Measurements from ENCODE around the gene RXRA. TPM values are rescaled to one million over a fixed set of nuclear protein-coding genes. Genes with fewer than 3 reads are reported as not detected.

Gene RXRA
- polyA plus RNA-seq, 1 experiment: 12.0 TPM

DNA sequence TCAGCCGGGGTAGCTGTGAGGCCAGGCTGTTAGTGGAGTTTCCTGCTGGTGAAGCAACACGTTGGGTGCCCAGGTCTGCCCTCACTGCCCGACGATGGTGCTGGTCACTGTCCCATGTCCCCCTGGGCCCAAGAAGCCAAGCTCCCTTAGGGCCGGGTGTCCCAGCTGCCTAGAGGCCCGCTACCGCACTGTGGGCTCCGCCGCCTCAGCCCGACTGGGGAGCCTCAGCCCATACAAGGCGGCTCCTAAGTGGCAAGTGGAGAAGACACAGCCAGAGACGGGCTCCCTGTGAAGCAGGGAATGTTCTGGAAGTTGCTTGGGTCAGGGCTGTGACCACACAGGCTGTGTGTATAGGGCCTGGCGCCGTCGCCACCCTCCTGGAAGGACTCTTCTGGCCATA, 96.9 kb downstream of the RXRA start:
- DNase-seq (ENCODE audit: low read depth): no peak
- ChIA-PET CTCF (no interaction called here), POLR2A (no interaction called here)
- TF ChIP-seq, protein P1, sequence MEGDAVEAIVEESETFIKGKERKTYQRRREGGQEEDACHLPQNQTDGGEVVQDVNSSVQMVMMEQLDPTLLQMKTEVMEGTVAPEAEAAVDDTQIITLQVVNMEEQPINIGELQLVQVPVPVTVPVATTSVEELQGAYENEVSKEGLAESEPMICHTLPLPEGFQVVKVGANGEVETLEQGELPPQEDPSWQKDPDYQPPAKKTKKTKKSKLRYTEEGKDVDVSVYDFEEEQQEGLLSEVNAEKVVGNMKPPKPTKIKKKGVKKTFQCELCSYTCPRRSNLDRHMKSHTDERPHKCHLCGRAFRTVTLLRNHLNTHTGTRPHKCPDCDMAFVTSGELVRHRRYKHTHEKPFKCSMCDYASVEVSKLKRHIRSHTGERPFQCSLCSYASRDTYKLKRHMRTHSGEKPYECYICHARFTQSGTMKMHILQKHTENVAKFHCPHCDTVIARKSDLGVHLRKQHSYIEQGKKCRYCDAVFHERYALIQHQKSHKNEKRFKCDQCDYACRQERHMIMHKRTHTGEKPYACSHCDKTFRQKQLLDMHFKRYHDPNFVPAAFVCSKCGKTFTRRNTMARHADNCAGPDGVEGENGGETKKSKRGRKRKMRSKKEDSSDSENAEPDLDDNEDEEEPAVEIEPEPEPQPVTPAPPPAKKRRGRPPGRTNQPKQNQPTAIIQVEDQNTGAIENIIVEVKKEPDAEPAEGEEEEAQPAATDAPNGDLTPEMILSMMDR (IDR thresholded peaks at IDR 0.05; ENCODE audit: insufficient read depth, low read depth, low read length): no peak
- H3K36me3 ChIP-seq (ENCODE audit: control insufficient read depth, insufficient read depth, low read length): peaks cover 22% of the 10 kb centered on the region
- no peak overlapping the region for H3K4me3 ChIP-seq (ENCODE audit: low read depth, low read length)
- H3K27me3 ChIP-seq (ENCODE audit: control insufficient read depth, insufficient read depth, low read length): no peaks in the 10 kb centered on the region

DNA sequence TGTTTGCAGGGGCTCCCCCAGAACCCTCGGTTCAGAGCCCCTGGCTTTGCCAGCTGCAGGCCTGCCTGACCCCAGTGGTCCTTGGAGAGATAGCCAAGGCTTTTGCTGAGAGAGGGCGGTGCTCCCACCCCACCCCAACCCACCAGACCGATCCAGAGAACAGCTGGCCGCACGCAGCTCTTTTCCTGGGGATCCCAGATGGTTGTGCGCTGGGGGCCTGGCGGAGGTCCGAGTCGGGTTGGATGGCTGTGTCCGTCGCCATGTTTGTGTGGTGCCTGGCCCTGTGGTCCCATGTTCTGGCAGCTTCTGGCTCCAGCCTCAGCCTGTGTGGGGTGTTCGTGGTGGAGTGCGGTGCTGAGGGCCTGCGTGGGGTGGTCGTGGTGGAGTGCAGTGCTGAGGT, 97.5 kb downstream of the RXRA start:
- ChIA-PET POLR2A (no interaction called here), CTCF (no interaction called here)
- no peak overlapping the region for H3K4me3 ChIP-seq (ENCODE audit: low read depth, low read length)
- DNase-seq (ENCODE audit: low read depth): no peak
- H3K27me3 ChIP-seq (ENCODE audit: control insufficient read depth, insufficient read depth, low read length): no peaks in the 10 kb centered on the region
- TF ChIP-seq, protein P1 (IDR thresholded peaks at IDR 0.05; ENCODE audit: insufficient read depth, low read depth, low read length): no peak
- H3K36me3 ChIP-seq (ENCODE audit: control insufficient read depth, insufficient read depth, low read length): peaks cover 22% of the 10 kb centered on the region

- no peak for DNase-seq (ENCODE audit: low read depth)
- TF ChIP-seq, protein P1 (IDR thresholded peaks at IDR 0.05; ENCODE audit: insufficient read depth, low read depth, low read length): no peak
- H3K36me3 ChIP-seq (ENCODE audit: control insufficient read depth, insufficient read depth, low read length): peaks cover 29% of the 10 kb centered on the region
- H3K4me3 ChIP-seq (ENCODE audit: low read depth, low read length): no peak overlapping the region
- ChIA-PET CTCF (no interaction called here), POLR2A (no interaction called here)
- no peaks in the 10 kb centered on the region for H3K27me3 ChIP-seq (ENCODE audit: control insufficient read depth, insufficient read depth, low read length)
Observed at GRCh38 chr9:134424818-134425217, 98.6 kb downstream of the RXRA start.

- DNase-seq (ENCODE audit: low read depth): no peak
- CTCF ChIA-PET: no interaction called here
- Histone ChIP-seq H3K36me3 (ENCODE audit: control insufficient read depth, insufficient read depth, low read length) (peaks cover 33% of the 10 kb centered on the region), H3K4me3 (ENCODE audit: low read depth, low read length) (no peak overlapping the region), H3K27me3 (ENCODE audit: control insufficient read depth, insufficient read depth, low read length) (no peaks in the 10 kb centered on the region)
- POLR2A ChIA-PET: no interaction called here
- TF ChIP-seq, protein P1 (IDR thresholded peaks at IDR 0.05; ENCODE audit: insufficient read depth, low read depth, low read length): no peak
Observed at GRCh38 chr9:134425401-134425800, 99.1 kb downstream of the RXRA start.

DNA sequence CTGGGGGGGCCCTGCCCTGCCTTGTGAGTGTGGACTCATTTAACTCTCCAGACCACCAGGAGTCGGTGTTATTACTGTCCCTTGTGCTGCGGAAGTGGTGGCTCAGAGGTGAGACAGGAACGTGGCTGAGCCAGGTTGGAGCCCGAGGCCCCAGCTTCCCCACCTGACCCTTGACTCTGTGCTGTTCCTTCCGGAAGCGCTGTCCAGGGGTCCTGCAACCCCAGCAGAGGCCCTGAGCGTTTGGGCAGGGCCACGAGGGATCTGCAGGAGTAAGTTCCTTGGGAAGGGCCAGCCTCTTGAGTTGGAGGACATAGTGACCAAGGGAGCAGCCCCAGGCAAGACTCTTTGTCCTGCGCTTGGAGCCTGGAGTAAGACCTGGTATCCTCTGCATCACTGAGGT, 99.6 kb downstream of the RXRA start:
- TF ChIP-seq, protein P1 (IDR thresholded peaks at IDR 0.05; ENCODE audit: insufficient read depth, low read depth, low read length): no peak
- CTCF ChIA-PET: no interaction called here
- Histone ChIP-seq H3K27me3 (ENCODE audit: control insufficient read depth, insufficient read depth, low read length) (no peaks in the 10 kb centered on the region), H3K4me3 (ENCODE audit: low read depth, low read length) (no peak overlapping the region), H3K36me3 (ENCODE audit: control insufficient read depth, insufficient read depth, low read length) (peaks cover 32% of the 10 kb centered on the region)
- no peak for DNase-seq (ENCODE audit: low read depth)
- POLR2A ChIA-PET: no interaction called here
